ENCODE measurements around the gene OR6B2. TPM values are rescaled to one million over a fixed set of nuclear protein-coding genes. Genes with fewer than 3 reads are reported as not detected.

OR6B2 gene
- total RNA-seq, 2 donors from 2014 or later = not detected

Other genes starting within 250 kb of the OR6B2 start
- gene NDUFA10, start 5.1 kb downstream of the OR6B2 start, total RNA-seq = 10 to 100 TPM; 61.0 to 78.4 TPM
- gene OR6B3, start 23.1 kb upstream of the OR6B2 start, total RNA-seq = not detected
- 100 to 1,000 TPM; 101 to 115 TPM for gene COPS9, start 105.9 kb upstream of the OR6B2 start, total RNA-seq
- not detected for gene OTOS, start 110.2 kb upstream of the OR6B2 start, total RNA-seq